Fibroblast of villous mesenchyme (primary cell): ENCODE data around the gene SFMBT2. TPM values are rescaled to one million over a fixed set of nuclear protein-coding genes. Genes with fewer than 3 reads are reported as not detected.

Experiments used
- DNase-seq: peaks from one replicate; pipeline ENCODE4 v3.0.0-alpha.2; 2010; ENCODE audit warnings: low read depth
- H3K4me3 ChIP-seq: 2 replicates; pipeline ENCODE4 v1.5.1; 2011; ENCODE audit warnings: low read depth, mild to moderate bottlenecking, low read length
- CTCF ChIP-seq: IDR thresholded peaks from 2 replicates; pipeline ENCODE4 v1.5.1; 2012; ENCODE audit warnings: low read depth, mild to moderate bottlenecking, low read length; ENCODE audit not compliant: insufficient read depth
- total RNA-seq: library from RNA; depleted of rRNA; stranded (reverse); fragments of >200 nt; gene quantifications from 2 replicates; pipeline ENCODE4 v1.2.3, GENCODE V29; 2012

SFMBT2 gene
- total RNA-seq, 1 donor: 1.7 TPM

GRCh38 chr10:7168414-7168813, 242.4 kb downstream of the SFMBT2 start:
- no peak for TF ChIP-seq CTCF
- no peak for DNase-seq
- H3K4me3 ChIP-seq: no peak overlapping the region

DNA sequence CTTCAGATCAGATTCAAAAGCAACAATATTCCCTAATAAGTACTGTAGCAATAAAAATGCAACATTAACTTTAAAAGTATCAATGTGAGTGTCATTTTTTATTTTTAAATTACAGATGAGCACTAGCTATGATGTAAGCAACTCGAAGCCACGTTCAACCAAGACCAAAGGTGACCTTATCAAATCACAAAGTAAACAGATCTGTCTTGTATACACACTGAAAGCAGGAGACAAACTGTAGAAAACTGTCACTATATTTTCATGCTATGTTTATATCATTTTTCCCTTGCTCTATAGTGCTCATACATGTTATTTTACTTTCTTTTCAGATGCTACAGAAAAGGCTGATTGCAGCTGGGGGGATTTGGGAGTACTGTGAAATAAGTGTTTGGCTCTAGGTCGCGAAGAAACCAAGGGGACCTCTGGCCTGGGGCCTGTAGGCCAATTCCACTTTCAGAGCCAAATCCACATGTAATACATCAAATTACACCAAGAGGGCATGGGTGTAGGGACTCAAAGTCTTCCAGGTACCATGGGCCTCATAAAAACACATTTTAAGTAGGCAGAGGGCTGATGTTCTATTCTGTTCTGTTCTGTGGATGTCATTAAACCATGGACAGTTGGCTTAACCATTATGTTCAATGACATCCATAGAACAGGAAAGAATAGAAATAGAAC, 245.2 kb downstream of the SFMBT2 start:
- DNase-seq: no peak
- no peak overlapping the region for H3K4me3 ChIP-seq
- TF ChIP-seq CTCF: no peak

DNA sequence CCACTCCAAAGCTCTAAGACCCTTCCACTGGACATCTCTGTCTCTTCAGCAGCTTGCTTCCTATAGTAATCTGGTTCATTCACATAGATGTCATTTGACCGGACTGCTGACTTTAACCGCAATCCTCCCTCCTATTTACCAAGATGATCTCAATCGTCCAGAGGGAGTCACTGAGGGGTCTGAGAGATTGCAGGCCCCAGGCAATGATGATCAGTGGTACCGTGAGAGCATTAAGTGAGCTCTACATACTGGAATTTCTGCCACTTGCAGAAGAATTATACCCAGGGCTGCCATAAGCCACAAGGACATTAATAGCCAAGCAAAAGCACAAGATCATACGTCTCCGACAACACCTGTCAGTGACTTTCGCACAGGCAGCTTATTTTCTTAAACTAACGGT, 245.9 kb downstream of the SFMBT2 start:
- no peak overlapping the region for H3K4me3 ChIP-seq
- TF ChIP-seq CTCF: no peak
- DNase-seq: no peak

DNA sequence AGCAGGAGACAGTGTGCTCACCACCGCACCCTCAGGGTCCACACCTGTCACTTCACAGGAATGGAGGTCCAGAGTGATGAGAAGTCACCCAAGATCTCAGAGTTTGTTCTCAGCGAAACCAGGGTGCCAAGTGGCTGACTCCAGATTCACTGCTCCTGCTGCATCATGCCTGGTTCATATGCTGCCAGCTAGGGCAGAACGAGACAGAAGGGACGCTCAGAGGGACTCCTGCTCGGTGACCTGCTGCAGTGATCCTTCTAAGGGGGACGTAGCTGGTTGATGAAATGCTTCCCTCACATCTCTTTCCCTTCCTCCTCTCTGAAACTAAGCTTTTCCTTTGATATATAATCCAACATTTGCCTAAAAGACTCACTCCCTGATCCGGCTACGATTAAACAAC, 248.5 kb downstream of the SFMBT2 start:
- no peak for DNase-seq
- TF ChIP-seq CTCF: no peak
- no peak overlapping the region for H3K4me3 ChIP-seq

- DNase-seq: peak; percentile 2
- TF ChIP-seq CTCF: no peak
- no peak overlapping the region for H3K4me3 ChIP-seq
Measured at GRCh38 chr10:7161484-7162250, 249.2 kb downstream of the SFMBT2 start.

- no peak overlapping the region for H3K4me3 ChIP-seq
- no peak for TF ChIP-seq CTCF
- no peak for DNase-seq
Measured at GRCh38 chr10:7159928-7160327, 250.9 kb downstream of the SFMBT2 start.
